ENCODE measurements around the gene ATPAF1.

Gene ATPAF1

GRCh38 chr1:46639547-46639946, 28.6 kb downstream of the ATPAF1 start:
- TF ChIP-seq CTCF (IDR thresholded peaks at IDR 0.05; ENCODE audit: low read length, missing control alignments) = no peak
- DNase-seq (ENCODE audit: low read depth) = no peak
- no peak overlapping the region for H3K4me3 ChIP-seq (replicated peaks; ENCODE audit: low read depth, low read length)

GRCh38 chr1:46638921-46639320, 29.2 kb downstream of the ATPAF1 start:
- DNase-seq (ENCODE audit: low read depth) = no peak

GRCh38 chr1:46637444-46638083, 30.6 kb downstream of the ATPAF1 start:
- H3K4me3 ChIP-seq (replicated peaks; ENCODE audit: low read depth, low read length) = no peak overlapping the region
- DNase-seq (ENCODE audit: low read depth) = no peak
- no peak for TF ChIP-seq CTCF (IDR thresholded peaks at IDR 0.05; ENCODE audit: low read length, missing control alignments)

More at GRCh38 chr1:46638921-46639320, 29.2 kb downstream of the ATPAF1 start:
- no peak overlapping the region for H3K4me3 ChIP-seq (replicated peaks; ENCODE audit: low read depth, low read length)
- no peak for TF ChIP-seq CTCF (IDR thresholded peaks at IDR 0.05; ENCODE audit: low read length, missing control alignments)

GRCh38 chr1:46635205-46635604, 33.0 kb downstream of the ATPAF1 start:
- TF ChIP-seq CTCF (IDR thresholded peaks at IDR 0.05; ENCODE audit: low read length, missing control alignments) = no peak
- no peak overlapping the region for H3K4me3 ChIP-seq (replicated peaks; ENCODE audit: low read depth, low read length)
- DNase-seq (ENCODE audit: low read depth) = no peak

- H3K4me3 ChIP-seq (replicated peaks; ENCODE audit: low read depth, low read length) = no peak overlapping the region
- TF ChIP-seq CTCF (IDR thresholded peaks at IDR 0.05; ENCODE audit: low read length, missing control alignments) = no peak
- no peak for DNase-seq (ENCODE audit: low read depth)
Observed at GRCh38 chr1:46630719-46631118, 37.4 kb downstream of the ATPAF1 start.

- no peak for TF ChIP-seq CTCF (IDR thresholded peaks at IDR 0.05; ENCODE audit: low read length, missing control alignments)
- peak; percentile 65 for DNase-seq (ENCODE audit: low read depth)
- no peak overlapping the region for H3K4me3 ChIP-seq (replicated peaks; ENCODE audit: low read depth, low read length)
Observed at GRCh38 chr1:46623743-46624644, 44.2 kb downstream of the ATPAF1 start.
